ENCODE results near the gene THUMPD2. TPM values are rescaled to one million over a fixed set of nuclear protein-coding genes. Genes with fewer than 3 reads are reported as not detected.
A peak's percentile ranks its signal among the peaks of the same experiment; 100 is the strongest.

The THUMPD2 gene
- polyA plus RNA-seq, 1 experiment: 4.1 TPM

DNA sequence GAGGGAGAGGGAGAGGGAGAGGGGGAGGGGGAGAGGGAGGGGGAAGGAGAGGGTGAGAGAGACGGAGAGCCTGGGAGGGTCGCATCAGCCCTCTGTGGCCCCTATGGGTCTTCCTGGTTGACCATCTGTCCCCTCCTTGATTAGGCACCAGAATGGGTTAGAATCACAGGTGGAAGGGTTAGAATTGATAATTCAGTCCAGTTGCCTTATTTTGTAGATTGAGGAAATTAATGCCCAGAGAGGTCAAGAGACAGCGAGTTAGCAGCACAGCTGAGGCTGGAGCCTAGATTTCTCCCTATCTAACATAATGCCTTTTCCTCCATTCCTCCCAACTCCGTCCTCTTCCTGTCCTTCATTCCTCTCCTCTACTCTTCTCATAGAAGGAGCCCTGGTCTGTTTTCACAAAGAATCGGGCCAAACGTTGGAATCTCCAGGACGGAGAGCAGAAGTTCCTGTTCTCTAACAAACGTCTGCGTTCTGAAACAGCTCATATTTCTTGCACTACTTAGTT is 338 bp upstream of the THUMPD2 start:
- Histone ChIP-seq H3K4me3 (ENCODE audit: low read depth, low read length) (peak overlapping the region; percentile 95), H3K27me3 (ENCODE audit: control insufficient read depth, insufficient read depth, low read length) (no peaks in the 10 kb centered on the region), H3K36me3 (ENCODE audit: control insufficient read depth, insufficient read depth, low read length) (no peaks in the 10 kb centered on the region)
- POLR2A ChIA-PET: no interaction called here
- TF ChIP-seq, protein P1, sequence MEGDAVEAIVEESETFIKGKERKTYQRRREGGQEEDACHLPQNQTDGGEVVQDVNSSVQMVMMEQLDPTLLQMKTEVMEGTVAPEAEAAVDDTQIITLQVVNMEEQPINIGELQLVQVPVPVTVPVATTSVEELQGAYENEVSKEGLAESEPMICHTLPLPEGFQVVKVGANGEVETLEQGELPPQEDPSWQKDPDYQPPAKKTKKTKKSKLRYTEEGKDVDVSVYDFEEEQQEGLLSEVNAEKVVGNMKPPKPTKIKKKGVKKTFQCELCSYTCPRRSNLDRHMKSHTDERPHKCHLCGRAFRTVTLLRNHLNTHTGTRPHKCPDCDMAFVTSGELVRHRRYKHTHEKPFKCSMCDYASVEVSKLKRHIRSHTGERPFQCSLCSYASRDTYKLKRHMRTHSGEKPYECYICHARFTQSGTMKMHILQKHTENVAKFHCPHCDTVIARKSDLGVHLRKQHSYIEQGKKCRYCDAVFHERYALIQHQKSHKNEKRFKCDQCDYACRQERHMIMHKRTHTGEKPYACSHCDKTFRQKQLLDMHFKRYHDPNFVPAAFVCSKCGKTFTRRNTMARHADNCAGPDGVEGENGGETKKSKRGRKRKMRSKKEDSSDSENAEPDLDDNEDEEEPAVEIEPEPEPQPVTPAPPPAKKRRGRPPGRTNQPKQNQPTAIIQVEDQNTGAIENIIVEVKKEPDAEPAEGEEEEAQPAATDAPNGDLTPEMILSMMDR (IDR thresholded peaks at IDR 0.05; ENCODE audit: insufficient read depth, low read depth, low read length): no peak
- DNase-seq (ENCODE audit: low read depth): no peak
- CTCF ChIA-PET: no interaction called here

DNA sequence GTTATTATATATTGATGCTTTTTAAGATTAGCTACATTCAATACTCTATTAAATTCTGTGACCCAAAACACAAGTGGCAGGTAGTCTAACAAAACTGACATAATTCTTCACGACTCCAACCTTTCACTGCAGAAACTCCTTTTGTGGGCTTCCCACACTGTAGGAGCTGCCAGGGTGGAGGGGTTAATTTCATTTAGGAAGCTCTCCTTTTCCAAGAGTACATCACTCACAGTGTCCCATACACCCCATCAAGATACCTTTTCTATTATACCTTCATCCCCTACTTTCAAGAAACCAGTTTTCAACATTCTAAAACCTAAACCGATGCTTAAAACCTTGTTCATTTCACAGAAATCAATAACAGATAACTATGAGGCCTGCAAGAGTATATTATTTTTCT is 825 bp downstream of the THUMPD2 start:
- ChIA-PET POLR2A (interaction anchor here (0.6 kb wide), 2 partner anchors 47 to 1191 kb away, joined by 6 read pairs; no protein-coding TSS in a partner anchor), CTCF (no interaction called here)
- TF ChIP-seq, protein P1 (IDR thresholded peaks at IDR 0.05; ENCODE audit: insufficient read depth, low read depth, low read length): no peak

DNA sequence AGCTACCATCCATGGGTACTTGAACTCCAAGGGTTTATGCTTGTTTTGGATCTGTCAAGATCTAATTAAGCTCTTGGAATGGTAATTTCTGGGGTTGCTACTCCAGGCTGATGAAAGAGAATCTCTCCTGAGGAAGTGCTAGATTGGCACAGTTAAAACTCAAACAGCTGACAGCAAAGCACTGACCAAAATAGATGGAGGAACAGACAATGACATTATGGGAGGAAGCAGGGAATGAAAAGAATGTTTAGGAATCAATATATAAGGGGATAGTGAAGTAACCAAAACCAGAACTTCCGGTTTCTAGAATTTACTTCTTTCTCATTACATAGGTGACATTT is 6.3 kb downstream of the THUMPD2 start:
- TF ChIP-seq, protein P1 (IDR thresholded peaks at IDR 0.05; ENCODE audit: insufficient read depth, low read depth, low read length): no peak
- no peak overlapping the region for H3K4me3 ChIP-seq (ENCODE audit: low read depth, low read length)
- DNase-seq (ENCODE audit: low read depth): no peak
- ChIA-PET CTCF (no interaction called here), POLR2A (no interaction called here)
- H3K27me3 ChIP-seq (ENCODE audit: control insufficient read depth, insufficient read depth, low read length): no peaks in the 10 kb centered on the region
- no peaks in the 10 kb centered on the region for H3K36me3 ChIP-seq (ENCODE audit: control insufficient read depth, insufficient read depth, low read length)

More for the DNA sequence above, 825 bp downstream of the THUMPD2 start:
- peak overlapping the region; percentile 95 for H3K4me3 ChIP-seq (ENCODE audit: low read depth, low read length)
- no peak for DNase-seq (ENCODE audit: low read depth)
- no peaks in the 10 kb centered on the region for H3K27me3 ChIP-seq (ENCODE audit: control insufficient read depth, insufficient read depth, low read length)
- no peaks in the 10 kb centered on the region for H3K36me3 ChIP-seq (ENCODE audit: control insufficient read depth, insufficient read depth, low read length)

DNA sequence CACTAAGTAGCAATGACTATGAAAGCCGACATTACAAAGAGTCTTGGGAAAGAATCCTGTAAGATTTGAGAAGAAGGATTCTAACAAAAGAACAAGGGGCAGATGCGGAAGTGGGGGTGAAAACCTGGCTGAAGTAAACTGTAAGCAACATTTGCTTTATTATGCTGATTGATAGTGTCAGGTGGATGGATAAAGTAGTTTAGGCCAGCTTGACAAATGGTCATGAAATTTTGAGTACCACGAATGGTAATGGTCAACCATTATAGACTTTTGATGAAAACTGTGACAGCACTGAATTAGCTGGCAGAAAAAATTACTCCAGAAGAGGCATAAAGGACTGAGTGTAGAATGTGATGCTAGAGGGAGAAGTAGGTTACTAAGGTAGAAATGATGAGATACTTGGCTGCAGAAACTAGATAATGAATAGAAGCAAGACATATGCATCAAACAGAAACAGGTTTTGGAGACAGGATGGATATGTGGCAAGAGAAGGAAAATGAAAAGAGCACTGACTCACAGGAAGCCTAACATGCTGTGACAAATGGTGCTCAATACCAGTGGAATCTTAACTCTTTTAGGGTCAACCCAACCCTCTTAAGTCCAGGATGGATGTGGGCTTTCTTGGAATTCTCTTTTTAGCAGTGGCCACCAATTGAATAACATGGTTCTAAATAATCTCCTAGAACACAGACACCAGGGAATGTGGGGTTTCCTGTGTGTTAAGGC is 6.8 kb downstream of the THUMPD2 start:
- Histone ChIP-seq H3K36me3 (ENCODE audit: control insufficient read depth, insufficient read depth, low read length) (no peaks in the 10 kb centered on the region), H3K27me3 (ENCODE audit: control insufficient read depth, insufficient read depth, low read length) (no peaks in the 10 kb centered on the region), H3K4me3 (ENCODE audit: low read depth, low read length) (no peak overlapping the region)
- ChIA-PET POLR2A (no interaction called here), CTCF (no interaction called here)
- DNase-seq (ENCODE audit: low read depth): no peak
- TF ChIP-seq, protein P1 (IDR thresholded peaks at IDR 0.05; ENCODE audit: insufficient read depth, low read depth, low read length): no peak

DNA sequence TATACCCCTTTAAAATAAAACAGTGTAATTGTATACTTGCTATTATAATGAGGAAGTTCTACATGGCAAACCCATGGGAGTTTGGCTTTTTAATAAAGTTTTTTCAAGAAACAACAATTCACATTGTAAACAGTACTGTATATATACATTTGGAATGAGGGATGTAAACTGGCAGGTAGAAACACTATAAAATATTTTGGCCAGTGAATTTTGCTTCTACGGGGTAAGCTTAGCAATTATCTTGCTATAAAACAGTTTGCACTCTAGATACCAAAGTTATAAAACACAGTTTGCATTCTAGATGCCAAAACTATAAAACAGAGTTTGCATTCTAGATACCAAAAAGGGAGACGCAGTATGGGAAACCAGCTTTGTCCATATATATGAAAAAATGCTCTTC is 16.6 kb downstream of the THUMPD2 start:
- TF ChIP-seq, protein P1 (IDR thresholded peaks at IDR 0.05; ENCODE audit: insufficient read depth, low read depth, low read length): no peak
- POLR2A ChIA-PET: no interaction called here
- no peak for DNase-seq (ENCODE audit: low read depth)
- Histone ChIP-seq H3K4me3 (ENCODE audit: low read depth, low read length) (no peak overlapping the region), H3K27me3 (ENCODE audit: control insufficient read depth, insufficient read depth, low read length) (no peaks in the 10 kb centered on the region), H3K36me3 (ENCODE audit: control insufficient read depth, insufficient read depth, low read length) (peaks cover 4% of the 10 kb centered on the region)
- CTCF ChIA-PET: no interaction called here

Data from BJ (cell line).